ENCODE results near the gene UFD1.

- TF ChIP-seq CTCF (IDR thresholded peaks at IDR 0.05) (no peak), ZFX (IDR thresholded peaks at IDR 0.05; ENCODE audit: borderline replicate concordance) (no peak)
Measured at GRCh38 chr22:19448739-19449421, 30.1 kb downstream of the UFD1 start.

Data from 22Rv1 (cell line).